Measurements from ENCODE around the gene TMCC1.

Gene TMCC1

GRCh38 chr3:129618901-129619671, 274.4 kb downstream of the TMCC1 start:
- no peak for DNase-seq (ENCODE audit: low read depth, low spot score)
- TF ChIP-seq POLR2AphosphoS5 (IDR thresholded peaks at IDR 0.05; ENCODE audit: borderline replicate concordance, low read depth, low read length) (no peak), FOXP2 (optimal IDR thresholded peaks at IDR 0.05; ENCODE audit: control extremely low read depth, extremely low read length, insufficient read depth) (no peak), EZH2 (IDR thresholded peaks at IDR 0.05) (no peak)
- H3K9me3 ChIP-seq (ENCODE audit: low read depth, low read length): no peaks in the 10 kb centered on the region
- no peak overlapping the region for H3K4me3 ChIP-seq
- no peak overlapping the region for H3K27ac ChIP-seq
- no peaks in the 10 kb centered on the region for H3K36me3 ChIP-seq (ENCODE audit: insufficient read depth, low read length)
- H3K9ac ChIP-seq (ENCODE audit: insufficient read length): no peak overlapping the region

- no peak for DNase-seq (ENCODE audit: low read depth, low spot score)
- TF ChIP-seq POLR2AphosphoS5 (IDR thresholded peaks at IDR 0.05; ENCODE audit: borderline replicate concordance, low read depth, low read length) (no peak), FOXP2 (optimal IDR thresholded peaks at IDR 0.05; ENCODE audit: control extremely low read depth, extremely low read length, insufficient read depth) (no peak), EZH2 (IDR thresholded peaks at IDR 0.05) (no peak)
- H3K4me3 ChIP-seq: no peak overlapping the region
- H3K9me3 ChIP-seq (ENCODE audit: low read depth, low read length): no peaks in the 10 kb centered on the region
- H3K9ac ChIP-seq (ENCODE audit: insufficient read length): no peak overlapping the region
- no peak overlapping the region for H3K27ac ChIP-seq
- H3K36me3 ChIP-seq (ENCODE audit: insufficient read depth, low read length): no peaks in the 10 kb centered on the region
These were observed 275.2 kb downstream of the TMCC1 start for GRCh38 chr3:129618186-129618820.

GRCh38 chr3:129617381-129618185, 275.9 kb downstream of the TMCC1 start:
- no peak for DNase-seq (ENCODE audit: low read depth, low spot score)
- H3K9me3 ChIP-seq (ENCODE audit: low read depth, low read length): no peaks in the 10 kb centered on the region
- TF ChIP-seq FOXP2 (optimal IDR thresholded peaks at IDR 0.05; ENCODE audit: control extremely low read depth, extremely low read length, insufficient read depth) (no peak), POLR2AphosphoS5 (IDR thresholded peaks at IDR 0.05; ENCODE audit: borderline replicate concordance, low read depth, low read length) (no peak), EZH2 (IDR thresholded peaks at IDR 0.05) (no peak)
- H3K27ac ChIP-seq: no peak overlapping the region
- no peak overlapping the region for H3K4me3 ChIP-seq
- H3K36me3 ChIP-seq (ENCODE audit: insufficient read depth, low read length): no peaks in the 10 kb centered on the region
- H3K9ac ChIP-seq (ENCODE audit: insufficient read length): no peak overlapping the region

GRCh38 chr3:129616713-129617112, 276.8 kb downstream of the TMCC1 start:
- Histone ChIP-seq H3K36me3 (ENCODE audit: insufficient read depth, low read length) (no peaks in the 10 kb centered on the region), H3K9me3 (ENCODE audit: low read depth, low read length) (no peaks in the 10 kb centered on the region), H3K4me3 (no peak overlapping the region), H3K9ac (ENCODE audit: insufficient read length) (no peak overlapping the region), H3K27ac (no peak overlapping the region)
- TF ChIP-seq EZH2 (IDR thresholded peaks at IDR 0.05) (no peak), FOXP2 (optimal IDR thresholded peaks at IDR 0.05; ENCODE audit: control extremely low read depth, extremely low read length, insufficient read depth) (no peak), POLR2AphosphoS5 (IDR thresholded peaks at IDR 0.05; ENCODE audit: borderline replicate concordance, low read depth, low read length) (no peak)
- DNase-seq (ENCODE audit: low read depth, low spot score): no peak

GRCh38 chr3:129616291-129616690, 277.2 kb downstream of the TMCC1 start:
- Histone ChIP-seq H3K9ac (ENCODE audit: insufficient read length) (no peak overlapping the region), H3K27ac (no peak overlapping the region), H3K9me3 (ENCODE audit: low read depth, low read length) (no peaks in the 10 kb centered on the region), H3K4me3 (no peak overlapping the region), H3K36me3 (ENCODE audit: insufficient read depth, low read length) (no peaks in the 10 kb centered on the region)
- no peak for TF ChIP-seq EZH2 (IDR thresholded peaks at IDR 0.05)
- no peak for TF ChIP-seq POLR2AphosphoS5 (IDR thresholded peaks at IDR 0.05; ENCODE audit: borderline replicate concordance, low read depth, low read length)
- no peak for DNase-seq (ENCODE audit: low read depth, low spot score)

DNA sequence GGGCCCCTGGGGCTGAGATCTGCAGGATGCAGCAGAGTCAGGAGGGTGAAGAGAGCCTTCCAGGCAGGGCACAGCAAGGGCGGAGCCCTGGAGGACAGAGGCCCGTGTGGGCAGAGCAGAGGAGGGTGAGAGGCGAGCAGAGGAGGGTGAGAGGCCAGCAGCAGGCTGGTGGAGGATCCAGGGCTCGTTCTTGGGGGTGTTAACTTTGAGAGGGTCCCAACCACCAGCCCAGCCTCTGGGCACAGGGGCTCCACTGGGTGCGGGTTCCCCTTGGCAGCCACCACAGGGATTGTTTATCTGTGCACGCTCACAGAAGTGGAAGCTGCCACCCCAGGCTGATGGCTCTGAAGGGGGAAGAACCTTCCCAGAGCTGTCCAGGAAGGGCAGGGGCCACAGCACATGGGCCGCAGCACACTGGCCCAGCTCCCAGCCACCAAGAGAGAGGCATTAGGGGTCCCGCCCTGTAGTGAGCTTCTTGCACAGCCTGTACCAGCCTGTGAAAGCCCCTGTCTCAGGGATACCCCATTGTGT, 277.7 kb downstream of the TMCC1 start:
- DNase-seq (ENCODE audit: low read depth, low spot score): no peak
- TF ChIP-seq POLR2AphosphoS5 (IDR thresholded peaks at IDR 0.05; ENCODE audit: borderline replicate concordance, low read depth, low read length): no peak
- TF ChIP-seq FOXP2 (optimal IDR thresholded peaks at IDR 0.05; ENCODE audit: control extremely low read depth, extremely low read length, insufficient read depth): no peak
- no peak for TF ChIP-seq EZH2 (IDR thresholded peaks at IDR 0.05)
- no peak overlapping the region for H3K27ac ChIP-seq
- H3K9ac ChIP-seq (ENCODE audit: insufficient read length): no peak overlapping the region
- no peak overlapping the region for H3K4me3 ChIP-seq
- no peaks in the 10 kb centered on the region for H3K36me3 ChIP-seq (ENCODE audit: insufficient read depth, low read length)
- no peaks in the 10 kb centered on the region for H3K9me3 ChIP-seq (ENCODE audit: low read depth, low read length)

- DNase-seq (ENCODE audit: low read depth, low spot score): no peak
- Histone ChIP-seq H3K9me3 (ENCODE audit: low read depth, low read length) (no peaks in the 10 kb centered on the region), H3K9ac (ENCODE audit: insufficient read length) (no peak overlapping the region), H3K27ac (no peak overlapping the region), H3K36me3 (ENCODE audit: insufficient read depth, low read length) (no peaks in the 10 kb centered on the region), H3K4me3 (no peak overlapping the region)
- no peak for TF ChIP-seq FOXP2 (optimal IDR thresholded peaks at IDR 0.05; ENCODE audit: control extremely low read depth, extremely low read length, insufficient read depth)
- TF ChIP-seq EZH2 (IDR thresholded peaks at IDR 0.05): no peak
- no peak for TF ChIP-seq POLR2AphosphoS5 (IDR thresholded peaks at IDR 0.05; ENCODE audit: borderline replicate concordance, low read depth, low read length)
These were observed 278.6 kb downstream of the TMCC1 start for GRCh38 chr3:129614927-129615363.

DNA sequence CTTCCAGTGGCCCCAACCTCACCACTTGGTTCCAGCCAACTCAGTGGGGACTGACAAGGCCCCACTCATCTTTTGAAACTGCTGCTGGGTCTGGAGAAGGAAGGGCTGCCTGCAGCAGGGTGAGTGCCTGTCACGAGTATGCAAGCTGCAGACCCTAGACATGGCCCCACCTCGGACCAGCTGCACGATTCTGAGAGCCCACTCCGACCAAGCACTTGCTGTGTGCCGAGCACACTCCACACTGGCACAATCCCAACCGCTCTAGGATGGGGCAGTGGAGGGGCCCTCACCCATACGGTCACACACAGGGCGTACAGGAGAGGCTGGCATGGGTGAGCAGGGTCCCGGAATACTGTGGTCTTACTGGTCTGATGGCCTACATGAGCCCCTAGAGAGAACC, 279.1 kb downstream of the TMCC1 start:
- TF ChIP-seq POLR2AphosphoS5 (IDR thresholded peaks at IDR 0.05; ENCODE audit: borderline replicate concordance, low read depth, low read length): no peak
- TF ChIP-seq EZH2 (IDR thresholded peaks at IDR 0.05): no peak
- no peak for TF ChIP-seq FOXP2 (optimal IDR thresholded peaks at IDR 0.05; ENCODE audit: control extremely low read depth, extremely low read length, insufficient read depth)
- Histone ChIP-seq H3K4me3 (no peak overlapping the region), H3K36me3 (ENCODE audit: insufficient read depth, low read length) (no peaks in the 10 kb centered on the region), H3K9me3 (ENCODE audit: low read depth, low read length) (no peaks in the 10 kb centered on the region), H3K9ac (ENCODE audit: insufficient read length) (no peak overlapping the region), H3K27ac (no peak overlapping the region)
- DNase-seq (ENCODE audit: low read depth, low spot score): no peak
